Erythroblast (primary cell): ENCODE measurements around the gene SLC12A9.

Source experiments
- GATA1 ChIP-seq: IDR thresholded peaks from 2 replicates; pipeline ENCODE4 v1.6.1; 2011; ENCODE audit warnings: low read depth, mild to moderate bottlenecking, control low read depth, low read length, moderate library complexity
- POLR2A ChIP-seq: IDR thresholded peaks from 2 replicates; pipeline ENCODE4 v1.6.1; 2011; ENCODE audit warnings: mild to moderate bottlenecking, low read length

- TF ChIP-seq POLR2A (no peak), GATA1 (no peak)
These were observed 39.8 kb upstream of the SLC12A9 start for GRCh38 chr7:100812729-100813128.
